Astrocyte (in vitro differentiated cells and primary cell): ENCODE measurements around the gene PLEKHM3. TPM values are rescaled to one million over a fixed set of nuclear protein-coding genes. Genes with fewer than 3 reads are reported as not detected.

Experiments
- DNase-seq: peaks from one replicate; pipeline ENCODE4 v3.0.0-alpha.2; 2010; ENCODE audit warnings: low read depth
- FAIRE-seq: peaks from 2 replicates; lab custom pipeline; 2011; peaks lifted over from hg19 to GRCh38; lab: Jason Lieb, UNC
- H2AFZ ChIP-seq: 2 replicates; pipeline ENCODE4 v1.6.0; 2012; ENCODE audit warnings: low read depth, low read length, inconsistent platforms
- H3K27ac ChIP-seq: 2 replicates; pipeline ENCODE4 v1.5.1; 2011; ENCODE audit warnings: low read depth, low read length, inconsistent platforms
- H3K27me3 ChIP-seq: 2 replicates; pipeline ENCODE4 v1.6.0; 2011; ENCODE audit warnings: low read length, inconsistent platforms; ENCODE audit not compliant: insufficient read depth
- H3K36me3 ChIP-seq: 2 replicates; pipeline ENCODE4 v1.5.1; 2011; ENCODE audit warnings: low read length, inconsistent platforms; ENCODE audit not compliant: insufficient read depth
- H3K4me1 ChIP-seq: 2 replicates; pipeline ENCODE4 v1.5.1; 2011; ENCODE audit warnings: low read length, inconsistent platforms; ENCODE audit not compliant: insufficient read depth
- H3K4me2 ChIP-seq: 2 replicates; pipeline ENCODE4 v1.6.0; 2012; ENCODE audit warnings: low read length, inconsistent platforms
- H3K4me3 ChIP-seq: 2 replicates; pipeline ENCODE4 v1.5.1; 2011; ENCODE audit warnings: low read depth, mild to moderate bottlenecking, low read length, inconsistent platforms; ENCODE audit not compliant: insufficient read depth
- H3K79me2 ChIP-seq: 2 replicates; pipeline ENCODE4 v1.6.0; 2012; ENCODE audit warnings: mild to moderate bottlenecking, low read length, inconsistent platforms; ENCODE audit not compliant: insufficient read depth
- H3K9ac ChIP-seq: 2 replicates; pipeline ENCODE4 v1.6.0; 2012; ENCODE audit warnings: mild to moderate bottlenecking, low read length, inconsistent platforms
- H3K9me3 ChIP-seq: 2 replicates; pipeline ENCODE4 v1.5.1; 2012; ENCODE audit warnings: low read depth, mild to moderate bottlenecking, low read length, inconsistent platforms; ENCODE audit not compliant: insufficient read depth
- H4K20me1 ChIP-seq: 2 replicates; pipeline ENCODE4 v1.6.0; 2012; ENCODE audit warnings: low read length, inconsistent platforms; ENCODE audit not compliant: insufficient read depth
- H3K27ac Mint-ChIP-seq: one replicate; pipeline ENCODE4 v1.8.0; 2021; ENCODE audit warnings: mild to moderate bottlenecking, mixed read lengths; ENCODE audit not compliant: unreplicated experiment
- H3K27me3 Mint-ChIP-seq: one replicate; pipeline ENCODE4 v1.8.0; 2021; ENCODE audit warnings: low read depth, mixed read lengths; ENCODE audit not compliant: unreplicated experiment
- H3K36me3 Mint-ChIP-seq: one replicate; pipeline ENCODE4 v1.8.0; 2021; ENCODE audit warnings: low read depth, mixed read lengths; ENCODE audit not compliant: unreplicated experiment
- H3K4me1 Mint-ChIP-seq: one replicate; pipeline ENCODE4 v1.8.0; 2021; ENCODE audit warnings: low read depth, mixed read lengths; ENCODE audit not compliant: unreplicated experiment
- H3K4me3 Mint-ChIP-seq: one replicate; pipeline ENCODE4 v1.8.0; 2021; ENCODE audit warnings: mild to moderate bottlenecking, moderate library complexity, mixed read lengths; ENCODE audit not compliant: unreplicated experiment
- H3K9me3 Mint-ChIP-seq: one replicate; pipeline ENCODE4 v1.8.0; 2021; ENCODE audit warnings: mild to moderate bottlenecking, mixed read lengths; ENCODE audit not compliant: unreplicated experiment
- CTCF ChIP-seq: IDR thresholded peaks from 2 replicates; pipeline ENCODE4 v1.5.1; 2011; ENCODE audit warnings: low read depth, mild to moderate bottlenecking, inconsistent platforms, low read length, moderate library complexity; ENCODE audit not compliant: insufficient read depth
- EZH2 ChIP-seq: IDR thresholded peaks from 2 replicates; pipeline ENCODE4 v1.6.1; 2012; ENCODE audit warnings: mild to moderate bottlenecking, low read length, inconsistent platforms; ENCODE audit not compliant: insufficient read depth
- total RNA-seq: library from RNA; stranded (reverse); gene quantifications from 2 replicates; pipeline ENCODE4 v1.2.1, GENCODE V29; 2021

Gene PLEKHM3
- total RNA-seq, 1 donor from 2014 or later = 9.1 TPM

- no peak overlapping the region for H3K4me3 Mint-ChIP-seq
- no peak overlapping the region for H2AFZ ChIP-seq
- H3K4me1 Mint-ChIP-seq = peaks cover 33% of the 10 kb centered on the region
- no peaks in the 10 kb centered on the region for H3K79me2 ChIP-seq
- peak overlapping the region; percentile 12 for H3K27ac Mint-ChIP-seq
- no peak overlapping the region for H3K9ac ChIP-seq
- H4K20me1 ChIP-seq = no peaks in the 10 kb centered on the region
- H3K27ac ChIP-seq = no peak overlapping the region
- FAIRE-seq (no peak), DNase-seq (peak; percentile 58)
- no peak overlapping the region for H3K4me3 ChIP-seq
- no peaks in the 10 kb centered on the region for H3K9me3 ChIP-seq
- no peaks in the 10 kb centered on the region for H3K36me3 ChIP-seq
- no peaks in the 10 kb centered on the region for H3K36me3 Mint-ChIP-seq
- TF ChIP-seq EZH2 (no peak), CTCF (no peak)
- H3K9me3 Mint-ChIP-seq = no peaks in the 10 kb centered on the region
- H3K4me2 ChIP-seq = no peak overlapping the region
- no peaks in the 10 kb centered on the region for H3K27me3 Mint-ChIP-seq
- peaks cover 12% of the 10 kb centered on the region for H3K4me1 ChIP-seq
- no peaks in the 10 kb centered on the region for H3K27me3 ChIP-seq
Observed at GRCh38 chr2:207871506-207871905, 153.8 kb downstream of the PLEKHM3 start.

GRCh38 chr2:207870814-207871213 lies 154.5 kb downstream of the PLEKHM3 start:
- peaks cover 33% of the 10 kb centered on the region for H3K4me1 Mint-ChIP-seq
- H3K4me1 ChIP-seq = peaks cover 12% of the 10 kb centered on the region
- no peak overlapping the region for H3K27ac ChIP-seq
- no peaks in the 10 kb centered on the region for H3K36me3 Mint-ChIP-seq
- H3K4me3 ChIP-seq = no peak overlapping the region
- no peaks in the 10 kb centered on the region for H3K27me3 Mint-ChIP-seq
- no peaks in the 10 kb centered on the region for H4K20me1 ChIP-seq
- H2AFZ ChIP-seq = no peak overlapping the region
- no peak for FAIRE-seq
- no peaks in the 10 kb centered on the region for H3K9me3 ChIP-seq
- H3K9me3 Mint-ChIP-seq = no peaks in the 10 kb centered on the region
- no peak for DNase-seq
- no peak overlapping the region for H3K27ac Mint-ChIP-seq
- no peak overlapping the region for H3K9ac ChIP-seq
- H3K79me2 ChIP-seq = no peaks in the 10 kb centered on the region
- H3K4me3 Mint-ChIP-seq = no peak overlapping the region
- H3K4me2 ChIP-seq = no peak overlapping the region
- H3K36me3 ChIP-seq = no peaks in the 10 kb centered on the region
- H3K27me3 ChIP-seq = no peaks in the 10 kb centered on the region
- TF ChIP-seq CTCF (no peak), EZH2 (no peak)

- Mint-ChIP-seq H3K4me1 (peaks cover 33% of the 10 kb centered on the region), H3K36me3 (no peaks in the 10 kb centered on the region), H3K4me3 (no peak overlapping the region), H3K27me3 (no peaks in the 10 kb centered on the region), H3K9me3 (no peaks in the 10 kb centered on the region), H3K27ac (peak overlapping the region; percentile 88)
- Histone ChIP-seq H4K20me1 (no peaks in the 10 kb centered on the region), H3K9me3 (no peaks in the 10 kb centered on the region), H3K27ac (peak overlapping the region; percentile 41), H3K27me3 (no peaks in the 10 kb centered on the region), H3K4me3 (no peak overlapping the region), H3K4me2 (peak overlapping the region; percentile 21), H2AFZ (no peak overlapping the region), H3K79me2 (no peaks in the 10 kb centered on the region), H3K4me1 (peaks cover 12% of the 10 kb centered on the region), H3K9ac (no peak overlapping the region), H3K36me3 (no peaks in the 10 kb centered on the region)
- FAIRE-seq (no peak), DNase-seq (peak; percentile 88)
- TF ChIP-seq CTCF (no peak), EZH2 (no peak)
Observed at GRCh38 chr2:207869784-207870778, 155.2 kb downstream of the PLEKHM3 start.
